Fibroblast of skin of right quadriceps (primary cell): ENCODE data around the gene POU2AF1.

Experiments used
- DNase-seq: peaks from one replicate; pipeline ENCODE4 v3.0.0-alpha.2; 2013

Gene POU2AF1, protein sequence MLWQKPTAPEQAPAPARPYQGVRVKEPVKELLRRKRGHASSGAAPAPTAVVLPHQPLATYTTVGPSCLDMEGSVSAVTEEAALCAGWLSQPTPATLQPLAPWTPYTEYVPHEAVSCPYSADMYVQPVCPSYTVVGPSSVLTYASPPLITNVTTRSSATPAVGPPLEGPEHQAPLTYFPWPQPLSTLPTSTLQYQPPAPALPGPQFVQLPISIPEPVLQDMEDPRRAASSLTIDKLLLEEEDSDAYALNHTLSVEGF

DNA sequence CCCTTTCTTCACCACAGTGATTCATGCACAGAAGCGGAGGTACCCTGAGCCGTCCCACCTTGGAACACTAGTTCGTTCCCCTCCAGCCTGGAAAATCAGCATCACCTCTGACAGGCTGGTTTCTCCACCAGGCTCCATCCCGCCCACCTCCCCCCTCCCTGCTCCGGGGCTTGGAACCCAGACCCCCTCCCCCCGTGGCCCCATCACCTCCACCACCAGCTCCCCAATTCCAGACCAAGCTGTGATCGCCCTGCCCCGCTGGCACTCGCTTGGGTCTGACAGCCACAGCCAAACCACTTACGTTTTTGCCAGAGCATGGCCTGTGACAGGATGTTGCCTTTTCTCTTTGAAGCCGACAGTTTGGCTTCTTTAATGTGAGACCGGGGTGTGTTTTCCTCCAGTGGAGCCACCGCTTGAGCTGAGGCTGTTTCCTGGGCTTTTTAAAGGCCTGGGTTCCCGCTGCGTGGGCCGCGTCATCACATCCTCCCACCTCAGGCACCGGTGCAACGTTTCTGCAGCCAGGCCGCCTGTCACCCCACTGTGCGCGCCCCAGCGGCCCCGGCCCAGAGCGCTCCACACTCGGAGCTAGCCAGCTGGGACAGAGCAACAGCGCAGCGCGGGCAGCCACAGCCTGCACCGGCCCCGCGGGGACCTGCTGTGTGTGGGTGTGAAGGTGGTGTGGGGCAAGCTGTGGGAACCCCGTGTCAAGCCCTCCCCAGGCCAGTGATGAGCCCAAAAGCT lies at the start of gene POU2AF1:
Gene POU2AF1, minus strand, starts transcription at position 415 of the 741 bp plus-strand sequence. Its CDS starts 98 bp downstream, at position 317.
- peak; percentile 53 for DNase-seq

DNA sequence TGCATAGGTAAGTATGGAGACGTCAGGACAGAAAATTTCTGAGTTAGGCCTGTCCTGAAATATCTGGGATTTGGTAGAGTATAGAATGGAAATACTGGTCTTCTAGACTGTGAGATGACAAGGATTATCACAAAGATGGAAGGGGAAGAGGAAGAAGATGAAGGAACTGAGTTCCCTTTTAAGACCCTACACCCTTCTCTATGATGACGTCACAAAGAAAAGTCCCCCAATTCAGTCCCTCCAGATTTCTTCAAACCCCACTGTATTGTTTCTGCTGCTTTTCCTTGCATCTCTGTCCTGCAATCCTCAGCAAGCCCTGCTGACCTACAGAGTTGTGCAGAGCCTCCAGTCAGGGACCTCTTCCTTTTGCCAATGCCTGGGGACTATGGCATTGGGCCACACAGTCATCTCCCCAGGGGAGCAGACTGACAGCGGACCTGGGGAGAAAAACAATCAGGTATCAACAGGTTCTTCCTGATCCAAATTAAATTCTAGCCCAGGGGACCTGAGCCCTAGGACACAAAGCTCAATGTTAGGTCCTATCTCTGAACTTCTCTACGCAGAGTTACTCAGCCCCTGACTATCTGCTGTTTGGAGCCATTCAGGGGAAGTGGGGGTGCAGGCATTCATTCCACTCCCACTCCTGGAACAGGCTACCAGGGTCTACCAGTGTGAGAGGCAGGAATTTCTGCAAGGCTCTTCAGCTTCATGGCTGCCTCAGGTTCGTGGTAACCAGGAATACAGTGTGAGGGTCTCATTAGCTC lies 49.2 kb upstream of the POU2AF1 start:
- DNase-seq: no peak

DNA sequence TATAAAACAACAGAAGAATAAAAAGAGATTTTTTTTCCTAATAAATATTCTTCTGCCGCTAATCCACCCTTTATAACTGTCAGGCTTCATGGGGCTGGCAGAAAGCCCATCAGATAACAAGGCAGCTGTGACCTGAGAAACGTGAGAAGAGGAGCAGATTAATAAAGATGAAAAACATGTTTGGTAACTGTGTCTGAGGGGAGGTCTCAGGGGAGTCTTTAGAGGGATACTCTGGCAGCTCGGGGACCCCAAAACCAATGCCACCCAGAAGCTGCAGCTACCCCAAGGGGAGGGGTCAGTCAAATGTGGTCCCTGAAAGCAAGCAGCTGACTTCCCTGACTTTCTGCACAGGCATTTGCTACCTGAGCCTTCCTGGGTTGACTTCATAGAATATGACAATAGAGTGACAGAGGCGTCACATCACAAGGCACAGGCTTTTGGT lies 48.4 kb upstream of the POU2AF1 start:
- DNase-seq: peak; percentile 19

DNA sequence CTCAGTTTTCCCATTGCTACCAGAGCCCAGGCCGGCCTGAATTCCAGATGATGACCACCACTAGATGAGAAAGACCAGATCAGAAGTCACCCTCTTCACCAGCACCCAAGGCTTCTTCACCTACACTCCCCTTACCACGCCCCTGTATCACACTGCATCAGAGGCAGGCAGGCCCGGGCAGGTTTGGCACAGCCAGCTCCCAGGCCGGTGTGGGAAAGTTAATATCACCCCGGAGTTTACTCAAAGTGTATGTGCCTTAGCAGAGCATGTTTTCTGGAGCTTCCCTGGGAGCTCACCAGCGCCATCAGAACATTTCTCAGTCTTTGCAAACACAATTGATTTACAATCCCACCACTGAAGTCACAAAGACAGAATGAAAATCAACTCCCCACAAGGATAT lies 47.5 kb upstream of the POU2AF1 start:
- DNase-seq: no peak

DNA sequence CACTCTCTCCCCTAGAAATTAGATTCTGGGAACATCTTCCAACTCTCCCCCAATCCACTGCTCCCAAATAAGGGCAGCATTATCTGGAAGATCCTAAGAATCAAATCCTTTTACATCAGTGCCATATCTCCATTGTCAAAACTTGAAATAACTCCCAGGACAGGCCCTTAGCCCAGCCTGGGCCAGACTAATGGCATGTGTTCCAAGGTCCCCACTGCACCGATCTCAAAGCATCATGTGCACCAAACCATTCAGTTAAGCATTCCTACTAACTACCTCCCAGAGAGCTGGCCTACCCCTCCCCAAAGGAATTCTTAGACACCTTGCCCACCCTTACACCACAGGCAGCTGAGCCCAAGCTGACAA lies 44.2 kb upstream of the POU2AF1 start:
- no peak for DNase-seq

DNA sequence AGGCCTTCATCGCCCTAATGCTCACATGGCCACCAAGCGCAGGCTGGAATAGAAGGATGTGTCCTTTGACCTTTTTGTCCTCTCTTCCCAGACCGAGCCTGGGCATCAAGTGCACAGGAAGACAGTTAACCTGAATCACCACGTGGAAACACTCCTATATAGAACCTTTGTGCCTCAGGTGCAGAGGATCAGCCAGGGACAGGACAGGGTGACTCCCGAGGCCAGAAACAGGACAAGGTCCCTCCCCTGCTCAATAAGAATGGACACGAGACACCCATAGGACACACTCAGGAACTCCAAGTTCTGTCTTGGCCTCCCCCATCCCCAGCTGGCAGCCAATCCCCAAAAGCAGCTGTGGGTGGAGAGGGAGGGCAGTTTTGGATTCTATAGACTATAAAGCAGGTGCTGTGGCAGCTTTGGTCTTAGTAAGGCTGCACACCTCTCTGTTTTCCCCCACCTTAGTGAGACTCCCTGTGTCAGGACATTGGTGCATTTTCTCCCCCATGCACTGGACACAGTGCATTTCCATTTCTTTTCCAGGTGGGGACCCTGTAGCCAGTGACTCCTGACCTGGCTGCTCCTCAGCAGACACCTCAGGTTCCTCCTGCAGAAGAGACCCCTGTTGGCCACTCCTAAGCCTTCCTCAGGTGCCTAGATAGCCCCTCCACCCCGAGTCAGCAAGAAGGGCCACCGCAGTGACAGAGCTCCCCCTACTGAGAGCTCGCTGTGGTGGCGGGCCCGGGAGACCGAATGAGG lies 43.6 kb upstream of the POU2AF1 start:
- DNase-seq: peak; percentile 16

DNA sequence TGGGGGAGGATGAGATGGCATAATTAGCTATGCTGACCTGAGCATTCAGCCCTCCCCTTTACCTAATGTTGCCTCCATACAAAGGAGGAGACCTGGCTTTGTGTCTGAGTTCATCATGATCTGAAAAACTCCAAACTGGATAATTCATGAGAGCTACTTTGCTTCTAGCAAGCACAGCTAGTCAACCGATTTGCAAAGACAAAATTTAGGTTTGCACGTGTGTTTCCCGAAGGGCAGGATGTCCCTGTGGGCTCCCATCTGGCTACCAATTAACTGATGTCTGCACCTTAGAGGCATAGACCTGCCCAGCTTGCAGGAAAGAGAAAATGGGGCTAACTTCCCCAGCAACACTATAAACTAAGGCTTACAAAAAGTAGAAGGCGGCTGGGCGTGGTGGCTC lies 42.2 kb upstream of the POU2AF1 start:
- DNase-seq: no peak

DNA sequence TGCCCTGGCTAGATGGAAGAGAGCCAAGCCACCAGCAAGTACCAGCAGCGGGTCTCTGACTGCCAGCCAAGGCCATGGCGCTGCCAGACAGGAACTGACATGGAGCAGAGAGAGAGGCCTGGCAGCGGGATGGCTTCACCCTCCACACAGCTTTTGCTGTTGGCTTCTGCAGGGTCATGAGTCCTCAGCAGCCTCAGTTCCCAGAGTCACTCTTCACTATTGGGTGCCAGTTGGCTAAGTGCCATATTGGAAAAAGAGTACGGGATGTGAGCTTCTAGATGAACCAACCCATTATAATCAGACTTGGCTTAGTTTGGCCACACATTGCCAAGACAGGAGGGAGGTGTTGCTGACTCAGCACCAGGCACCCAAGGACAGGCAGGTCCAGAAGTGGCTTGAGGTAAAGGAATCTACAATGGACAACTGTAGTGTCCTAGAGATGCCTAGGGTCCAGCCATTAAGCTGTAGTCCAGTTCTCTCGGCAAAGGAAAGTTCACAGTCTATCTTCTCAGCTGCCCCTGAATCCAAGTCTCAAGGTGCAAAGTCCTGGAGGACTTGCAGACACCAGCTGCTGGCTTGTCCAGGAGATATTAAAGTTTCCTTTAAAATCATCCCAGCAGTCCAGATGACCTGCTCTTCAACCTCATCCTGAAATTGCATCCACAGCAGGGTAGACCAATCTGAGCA lies 40.7 kb upstream of the POU2AF1 start:
- DNase-seq: no peak

DNA sequence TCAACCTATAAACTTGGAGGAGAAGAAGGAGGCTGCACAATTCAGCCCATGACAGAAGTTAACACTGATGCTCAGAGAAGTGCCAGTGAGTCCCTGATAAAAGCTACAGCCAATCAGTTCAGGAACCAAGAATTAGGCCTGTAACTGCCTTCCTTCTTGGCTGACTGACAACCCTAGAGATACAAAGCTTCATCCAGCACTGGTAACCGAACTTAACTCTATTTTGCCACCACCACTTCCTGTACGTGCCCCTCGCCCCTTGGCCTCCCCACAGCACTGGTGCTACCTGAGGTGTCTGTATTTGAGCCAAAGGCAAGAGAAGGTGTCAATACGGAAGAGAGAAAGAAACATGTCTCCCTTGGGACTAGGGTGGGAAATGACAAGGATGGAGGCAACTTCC lies 40.1 kb upstream of the POU2AF1 start:
- DNase-seq: no peak

DNA sequence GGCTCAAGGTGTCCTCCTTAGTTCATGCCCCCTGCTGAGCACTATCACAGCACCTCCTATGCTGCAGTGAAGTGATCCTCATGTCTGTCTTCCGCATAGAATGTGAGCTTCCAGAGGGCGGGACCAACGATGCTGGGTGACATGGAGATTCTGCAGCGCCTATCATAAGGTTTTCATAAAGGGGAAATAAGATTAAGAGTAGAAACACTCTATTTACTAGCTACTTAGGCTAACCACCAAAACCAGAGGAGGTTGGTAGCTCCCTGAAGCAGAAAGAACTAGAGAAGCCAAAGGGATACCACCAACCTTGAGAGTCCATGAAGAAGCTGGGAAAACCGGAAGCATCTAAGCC lies 39.3 kb upstream of the POU2AF1 start:
- DNase-seq: no peak

DNA sequence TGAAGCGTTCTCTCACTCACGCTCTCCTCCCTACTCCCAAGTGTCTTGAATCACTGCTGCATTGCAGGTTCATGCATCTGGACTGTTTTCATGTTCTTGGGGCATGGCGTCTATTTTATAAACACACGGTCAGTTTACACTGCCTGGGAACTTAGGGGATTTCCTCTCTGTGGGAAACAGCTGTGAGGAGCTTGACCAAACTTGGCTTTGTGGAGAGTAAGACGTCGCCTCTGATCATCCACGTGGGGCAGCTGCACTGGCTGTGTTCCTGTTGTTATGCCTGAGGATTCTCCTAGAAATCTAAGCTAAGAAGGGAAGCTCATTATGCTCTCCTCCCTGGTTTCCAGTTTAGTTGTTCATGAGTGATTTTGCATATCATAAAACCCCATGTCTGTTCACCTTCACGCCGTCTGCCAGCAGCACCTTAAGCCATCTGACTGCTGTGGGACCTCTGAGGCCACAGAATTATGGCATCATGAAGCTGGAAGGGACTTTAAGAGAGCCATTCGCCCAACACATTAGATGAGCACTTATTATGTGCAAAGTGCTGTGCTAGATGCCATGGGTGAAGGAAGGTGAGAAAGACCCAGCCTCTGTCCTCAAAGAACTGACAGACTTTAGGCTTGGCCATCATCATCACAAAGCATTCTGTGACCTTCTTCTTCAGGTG lies 38.8 kb upstream of the POU2AF1 start:
- DNase-seq: peak; percentile 42

DNA sequence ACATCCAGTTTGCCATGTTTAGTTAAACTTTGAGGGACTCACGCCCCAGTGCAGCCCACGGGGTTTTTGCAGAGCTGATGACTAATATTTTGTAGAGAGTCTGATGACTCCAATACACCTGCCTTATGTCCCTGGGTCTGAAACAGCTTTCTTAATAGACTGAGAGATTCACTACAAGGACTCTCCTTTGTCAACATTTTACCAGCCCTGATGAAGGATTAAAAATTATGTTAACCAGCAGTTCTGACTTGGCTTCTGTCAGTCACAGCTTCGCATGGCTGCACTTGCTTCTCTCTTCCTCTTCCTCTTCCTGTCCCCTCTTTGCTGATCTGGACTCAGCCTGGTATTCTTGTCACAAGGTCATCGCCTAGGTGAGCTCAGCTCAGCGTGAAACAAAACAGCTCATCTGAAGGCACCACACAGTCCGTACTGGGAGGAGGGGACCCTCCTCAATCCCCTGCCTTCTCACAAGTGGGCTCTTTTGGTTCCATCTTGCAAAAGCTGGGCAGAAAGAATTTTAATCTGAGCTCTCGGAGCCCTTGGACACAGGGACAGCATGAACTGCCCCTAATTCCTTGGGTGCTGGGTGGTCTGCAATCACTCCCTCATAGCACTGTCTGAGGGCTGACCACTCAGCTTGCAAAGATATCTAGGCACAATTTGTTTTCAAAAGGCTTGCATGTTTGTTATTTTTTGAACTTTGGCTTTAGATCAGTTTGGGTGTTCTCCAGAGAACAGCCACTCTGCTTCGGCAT lies 38.1 kb upstream of the POU2AF1 start:
- DNase-seq: no peak

DNA sequence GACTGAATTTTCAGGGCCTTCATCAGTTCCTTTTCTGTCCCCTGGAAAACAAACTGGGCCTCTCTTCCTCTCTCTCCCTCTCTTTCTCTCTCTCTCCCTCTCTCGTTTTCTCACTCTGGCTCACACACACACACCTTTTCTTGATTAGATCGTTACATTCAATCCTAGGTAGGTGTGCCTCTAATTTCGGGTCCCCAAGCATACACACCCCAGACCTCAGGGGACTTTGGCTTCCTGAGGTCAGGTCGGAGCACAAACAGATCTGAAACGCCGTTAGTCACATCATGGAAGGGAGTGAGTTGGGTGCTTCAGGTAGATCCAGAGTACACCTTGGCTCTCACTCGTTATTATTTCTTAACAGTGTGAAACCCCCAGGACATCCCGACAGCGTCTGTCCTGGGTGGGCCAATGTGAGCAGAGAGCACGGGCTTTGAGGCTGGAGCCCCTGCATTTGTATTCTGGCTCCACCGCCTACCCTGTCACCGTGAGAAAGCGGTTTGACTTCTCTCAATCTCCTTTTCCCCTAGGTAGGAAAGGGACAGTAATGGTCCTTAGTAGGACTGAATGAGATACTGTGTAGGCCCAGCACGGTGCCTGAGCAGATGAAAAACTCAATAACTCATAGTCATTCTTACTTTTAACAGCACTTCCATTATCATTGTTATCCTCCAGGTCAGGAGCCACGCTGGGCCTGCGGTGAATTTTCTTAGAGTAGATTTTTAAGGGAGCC lies 37.3 kb upstream of the POU2AF1 start:
- DNase-seq: no peak

DNA sequence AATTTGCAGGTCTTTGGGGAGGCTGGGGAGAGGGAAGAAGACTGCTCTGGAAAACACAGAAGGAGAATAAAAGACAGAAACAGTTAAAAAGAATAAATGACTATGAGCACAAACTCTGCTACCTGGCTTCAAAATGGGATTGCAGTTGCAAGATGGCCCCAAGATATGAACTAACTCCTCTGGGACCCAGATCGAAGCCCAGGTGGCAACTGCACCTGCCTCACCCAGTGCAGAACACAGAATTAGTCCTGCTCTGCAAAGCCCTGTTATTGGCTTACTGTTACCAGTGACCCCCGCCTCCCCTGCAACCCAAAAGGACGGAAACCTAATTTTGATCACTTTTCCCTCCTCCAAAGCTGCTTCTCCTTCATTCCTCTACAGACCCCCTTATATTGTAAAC lies 35.9 kb upstream of the POU2AF1 start:
- no peak for DNase-seq

DNA sequence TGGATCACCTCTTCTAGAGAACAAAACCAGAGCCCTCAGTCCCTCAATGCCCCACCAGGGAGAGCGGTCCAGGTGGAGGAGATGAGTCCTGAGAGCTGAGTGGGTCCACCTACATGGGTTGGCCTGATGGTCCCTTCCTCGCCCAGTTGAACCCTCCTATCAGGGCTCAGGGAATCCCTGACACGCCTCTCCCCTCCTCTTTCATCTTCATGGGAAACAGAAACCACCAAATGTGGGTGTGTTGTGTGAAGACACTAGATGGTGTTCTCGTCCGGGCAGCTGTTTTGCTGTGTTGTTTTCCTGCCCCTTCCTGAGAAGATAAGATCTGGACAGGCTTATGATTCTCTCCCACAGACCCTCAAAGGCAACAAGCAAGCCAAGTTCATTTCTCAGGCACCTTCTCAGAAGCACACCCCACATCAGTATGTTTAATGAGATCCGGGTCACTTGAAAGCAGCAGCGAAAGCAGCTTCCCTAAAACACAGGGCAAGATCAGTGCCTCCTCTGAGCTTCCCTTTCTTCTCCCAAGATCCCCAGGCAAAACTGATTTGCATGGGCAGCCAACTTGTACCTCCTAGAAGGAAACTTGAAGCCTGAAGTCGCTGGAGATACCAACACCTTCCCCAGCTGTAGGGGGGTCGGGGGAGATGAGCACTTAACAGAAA lies 35.3 kb upstream of the POU2AF1 start:
- no peak for DNase-seq

DNA sequence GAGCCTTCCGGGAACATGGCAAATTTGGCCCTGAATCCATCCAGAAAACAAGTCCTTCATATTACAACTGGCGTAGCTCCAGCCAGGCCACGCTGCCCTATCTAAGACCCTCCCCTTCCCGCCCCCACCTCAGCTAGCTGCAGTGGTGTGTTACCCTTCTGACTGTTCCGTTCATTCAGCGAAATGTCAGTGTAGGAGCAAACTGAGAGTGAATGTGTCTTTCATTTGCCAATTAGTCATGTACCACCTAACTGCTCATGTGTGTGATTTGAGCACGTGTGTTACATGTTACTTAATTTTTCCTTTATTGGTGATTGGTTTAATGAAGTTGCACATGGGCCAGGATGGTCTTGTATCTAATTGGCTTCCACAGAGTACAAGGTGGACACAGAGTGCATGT lies 34.8 kb upstream of the POU2AF1 start:
- no peak for DNase-seq

DNA sequence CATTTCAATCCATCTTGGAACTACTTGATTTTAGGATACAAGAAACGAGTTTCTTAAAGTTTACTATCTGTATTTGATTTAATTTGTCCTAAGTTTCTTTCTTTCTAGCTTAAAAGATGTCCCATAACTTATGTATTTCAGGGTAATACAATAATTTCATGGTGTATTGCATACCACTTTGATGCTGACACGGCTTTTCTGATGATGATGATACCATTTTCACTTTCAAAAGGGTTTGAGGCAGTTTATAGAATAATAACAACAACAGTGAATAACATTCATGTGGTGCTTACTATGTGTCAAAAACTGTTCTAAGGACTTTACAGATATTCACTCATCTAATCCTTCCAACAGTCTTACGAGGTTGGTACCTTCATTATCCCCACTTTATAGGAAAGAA lies 33.2 kb upstream of the POU2AF1 start:
- no peak for DNase-seq

DNA sequence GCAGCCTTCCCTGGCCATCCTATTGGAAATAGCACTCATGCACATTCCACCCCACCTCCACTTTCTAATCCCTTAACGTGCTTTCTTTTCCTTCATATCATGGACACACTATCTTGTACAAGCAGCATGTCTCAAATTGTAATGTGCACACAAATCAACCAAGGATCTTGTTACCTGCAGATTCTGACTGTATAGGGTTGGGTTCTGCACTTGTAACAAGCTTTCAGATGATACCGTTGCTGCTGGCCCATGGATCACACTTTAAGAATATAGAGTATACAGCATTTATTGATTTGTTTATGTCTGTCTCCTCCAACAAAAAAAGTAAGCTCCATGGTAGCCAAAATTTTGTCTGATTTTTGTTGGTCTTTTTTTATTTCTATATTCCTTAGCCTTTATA lies 32.4 kb upstream of the POU2AF1 start:
- DNase-seq: no peak

DNA sequence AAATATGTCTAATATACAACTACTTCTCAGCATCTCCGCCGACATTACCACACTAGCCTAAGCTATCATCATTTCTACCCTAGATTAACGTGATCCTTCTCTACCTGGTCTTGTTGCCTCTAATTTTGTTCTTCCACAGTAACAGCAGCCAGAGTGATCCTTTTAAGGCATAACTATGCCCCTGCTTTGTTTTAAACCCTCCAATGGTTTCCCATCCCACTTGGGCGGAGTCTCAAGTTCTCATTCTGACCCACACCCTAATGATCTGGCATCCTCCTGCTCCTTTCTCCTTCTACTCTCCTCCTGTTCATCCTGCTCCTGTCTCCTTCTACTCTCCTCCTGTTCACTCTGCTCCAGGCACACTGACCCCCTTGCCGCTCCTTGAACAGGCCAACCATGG lies 31.9 kb upstream of the POU2AF1 start:
- no peak for DNase-seq

DNA sequence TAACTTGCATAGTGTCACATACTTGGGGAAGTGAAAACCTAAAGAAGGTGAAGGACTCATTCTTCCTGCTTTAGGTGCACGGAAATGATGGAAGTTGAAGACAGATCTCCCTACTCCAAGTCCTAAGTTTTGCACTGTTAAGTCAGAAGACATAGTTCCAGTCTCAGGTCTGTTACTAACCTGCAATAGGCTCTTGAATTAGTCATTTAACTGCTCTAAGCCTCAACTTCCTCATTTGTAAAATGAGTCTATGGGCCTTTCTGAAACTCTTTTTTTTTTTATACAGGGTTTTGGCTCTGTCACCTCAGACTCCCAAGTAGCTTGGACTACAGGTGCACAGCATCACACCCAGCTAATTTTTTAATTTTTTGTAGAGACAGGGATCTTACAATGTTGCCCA lies 30.8 kb upstream of the POU2AF1 start:
- DNase-seq: no peak
